Testis (tissue), 3 donors: ENCODE data around the gene TATDN2. TPM values are rescaled to one million over a fixed set of nuclear protein-coding genes. Genes with fewer than 3 reads are reported as not detected.
A peak's percentile ranks its signal among the peaks of the same experiment; 100 is the strongest.

Experiments used
- DNase-seq: peaks from one replicate; pipeline ENCODE4 v3.0.0-alpha.2; 2019
- H3K27ac ChIP-seq, 2 donors: fragments of 200-600 bp; sonication (generic); one replicate each; pipeline ENCODE4 v1.5.1; 2019
- H3K27me3 ChIP-seq: fragments of 200-600 bp; sonication (generic); one replicate; pipeline ENCODE4 v1.5.1; 2019
- H3K36me3 ChIP-seq: fragments of 200-600 bp; sonication (generic); one replicate; pipeline ENCODE4 v1.5.1; 2017; ENCODE audit warnings: low read depth; ENCODE audit errors: missing control alignments
- H3K4me1 ChIP-seq: fragments of 200-600 bp; sonication (generic); one replicate; pipeline ENCODE4 v1.5.1; 2019
- H3K4me3 ChIP-seq, 2 donors: fragments of 200-600 bp; sonication (generic); one replicate each; pipeline ENCODE4 v1.5.1; 2017 to 2019
- H3K9me3 ChIP-seq: fragments of 200-600 bp; sonication (generic); one replicate; pipeline ENCODE4 v1.5.1; 2017
- POLR2A ChIP-seq: fragments of 450-650 bp; IDR thresholded peaks from one replicate; pipeline ENCODE4 v1.6.1; 2017; ENCODE audit warnings: antibody characterized with exemption, mild to moderate bottlenecking, moderate library complexity
- WGBS, 2 donors: methylation state at CpG; one replicate each; pipeline ENCODE4 v1.1.5; 2018; 5-methylcytosine and 5-hydroxymethylcytosine counted together
- intact Hi-C: fragments of 100-400 bp; cut with DNase I; formaldehyde crosslinking; loops from one replicate; pipeline ENCODE4 v1.15.1; 2023; ENCODE audit warnings: low total_unique reads
- polyA plus RNA-seq: library from polyadenylated mRNA; stranded (reverse); fragments of 350-450 nt; fragmentation: Illumina TruSeq; extraction: RNeasy Lipid Tissue Mini Kit (QIAGEN cat#74804); gene quantifications from one replicate; pipeline ENCODE4 v1.2.3, GENCODE V29; 2014; ENCODE audit warnings: low read depth, low replicate concordance; ENCODE audit not compliant: insufficient read depth
- total RNA-seq, 2 donors: library from RNA; depleted of rRNA; stranded (reverse); fragments of >200 nt; gene quantifications; one replicate each; pipeline ENCODE4 v1.2.3, GENCODE V29; 2016
- TF ChIP-seq, protein P1 (sequence below), 3 experiments: fragments of 450-650 bp in 2 of 3; fragments of 200-600 bp in 1 of 3; sonication (generic) in 1 of 3; IDR thresholded peaks; one replicate each; pipeline ENCODE4 v1.5.1; 2016 to 2019; ENCODE audit warnings: antibody characterized with exemption in 3 of 3, mild to moderate bottlenecking in 2 of 3, moderate library complexity in 1 of 3

The TATDN2 gene
- total and polyA plus RNA-seq, 3 donors from 2014 or later: 19.8 to 24.3 (median 21.3) TPM

DNA sequence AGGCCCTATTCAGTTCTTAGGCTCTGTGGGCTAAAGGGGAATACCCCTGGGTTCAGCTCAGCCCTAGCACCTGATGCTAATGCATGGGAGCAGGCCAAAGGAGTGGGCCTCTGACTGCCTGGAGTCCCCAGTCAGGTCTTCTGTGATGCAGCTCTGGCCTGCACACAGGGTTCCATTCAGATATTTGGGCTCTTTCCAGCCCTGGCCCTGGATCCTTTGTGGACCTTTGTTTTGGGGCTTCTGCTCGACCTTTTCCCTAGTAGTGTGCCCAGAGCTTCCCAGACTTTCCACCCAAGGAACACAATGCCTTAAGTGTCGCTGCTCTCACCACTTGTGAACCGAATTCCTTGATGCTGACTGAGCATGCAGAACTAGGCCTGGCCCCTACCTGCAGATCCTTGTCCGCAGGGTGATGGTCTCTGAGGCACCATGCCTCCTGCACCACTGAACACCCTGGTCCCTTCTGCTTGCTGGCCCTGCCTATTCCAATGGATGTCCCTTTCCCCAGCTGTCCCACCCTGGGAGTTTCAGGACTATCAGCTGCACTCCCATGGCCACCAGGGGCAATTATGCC, 67.6 kb downstream of the TATDN2 start:
- intact Hi-C loops: no loop called here
- Histone ChIP-seq H3K4me1 (peaks cover 11% of the 10 kb centered on the region), H3K36me3 (peaks cover 4% of the 10 kb centered on the region), H3K27me3 (no peaks in the 10 kb centered on the region), H3K4me3 (no peak overlapping the region), H3K9me3 (no peaks in the 10 kb centered on the region), H3K27ac (no peak overlapping the region)
- no peak for TF ChIP-seq POLR2A
- TF ChIP-seq, protein P1, sequence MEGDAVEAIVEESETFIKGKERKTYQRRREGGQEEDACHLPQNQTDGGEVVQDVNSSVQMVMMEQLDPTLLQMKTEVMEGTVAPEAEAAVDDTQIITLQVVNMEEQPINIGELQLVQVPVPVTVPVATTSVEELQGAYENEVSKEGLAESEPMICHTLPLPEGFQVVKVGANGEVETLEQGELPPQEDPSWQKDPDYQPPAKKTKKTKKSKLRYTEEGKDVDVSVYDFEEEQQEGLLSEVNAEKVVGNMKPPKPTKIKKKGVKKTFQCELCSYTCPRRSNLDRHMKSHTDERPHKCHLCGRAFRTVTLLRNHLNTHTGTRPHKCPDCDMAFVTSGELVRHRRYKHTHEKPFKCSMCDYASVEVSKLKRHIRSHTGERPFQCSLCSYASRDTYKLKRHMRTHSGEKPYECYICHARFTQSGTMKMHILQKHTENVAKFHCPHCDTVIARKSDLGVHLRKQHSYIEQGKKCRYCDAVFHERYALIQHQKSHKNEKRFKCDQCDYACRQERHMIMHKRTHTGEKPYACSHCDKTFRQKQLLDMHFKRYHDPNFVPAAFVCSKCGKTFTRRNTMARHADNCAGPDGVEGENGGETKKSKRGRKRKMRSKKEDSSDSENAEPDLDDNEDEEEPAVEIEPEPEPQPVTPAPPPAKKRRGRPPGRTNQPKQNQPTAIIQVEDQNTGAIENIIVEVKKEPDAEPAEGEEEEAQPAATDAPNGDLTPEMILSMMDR (IDR thresholded peaks at IDR 0.05): no peak
- no peak for DNase-seq
- WGBS, 2 donors: 85 to 88% methylated on average over 4 of the region's 4 CpGs

DNA sequence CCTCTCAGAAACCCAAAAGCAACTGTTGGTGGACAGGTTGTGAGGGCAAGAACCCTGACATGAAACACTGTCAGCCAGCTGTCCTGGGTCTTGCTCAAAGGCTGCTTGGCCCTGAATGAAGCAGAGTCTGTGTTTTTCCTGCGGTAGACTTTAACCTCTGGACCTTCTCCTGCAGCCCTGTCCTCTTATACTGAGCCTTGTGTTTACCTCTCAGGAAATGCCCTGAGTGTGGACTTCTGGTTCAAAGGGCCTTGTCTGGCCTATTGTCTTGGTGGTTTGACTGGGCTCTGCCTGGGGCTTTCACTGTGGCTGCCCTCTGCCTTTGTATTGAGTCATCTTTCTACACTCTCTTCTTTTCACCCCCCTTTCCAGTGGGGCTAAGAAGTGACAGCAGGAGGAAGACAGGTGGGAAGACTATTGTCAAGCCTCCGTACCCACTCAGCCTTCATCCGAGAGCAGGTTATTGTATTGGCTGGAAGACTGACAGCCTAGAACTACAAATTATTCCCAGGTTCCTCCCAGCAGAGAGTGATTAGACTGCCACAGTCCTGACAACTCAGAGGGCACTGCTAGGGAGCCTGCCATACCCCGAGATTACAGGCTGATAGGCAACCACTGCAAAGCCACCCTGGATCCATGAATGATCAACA, 69.2 kb downstream of the TATDN2 start:
- Histone ChIP-seq H3K4me3 (no peak overlapping the region), H3K9me3 (no peaks in the 10 kb centered on the region), H3K4me1 (peaks cover 11% of the 10 kb centered on the region), H3K36me3 (peaks cover 4% of the 10 kb centered on the region), H3K27ac (no peak overlapping the region), H3K27me3 (no peaks in the 10 kb centered on the region)
- intact Hi-C loops: no loop called here
- WGBS, 2 donors: 83 to 89% methylated on average over 4 of the region's 4 CpGs
- DNase-seq: no peak
- no peak for TF ChIP-seq POLR2A
- TF ChIP-seq, protein P1 (IDR thresholded peaks at IDR 0.05): no peak

DNA sequence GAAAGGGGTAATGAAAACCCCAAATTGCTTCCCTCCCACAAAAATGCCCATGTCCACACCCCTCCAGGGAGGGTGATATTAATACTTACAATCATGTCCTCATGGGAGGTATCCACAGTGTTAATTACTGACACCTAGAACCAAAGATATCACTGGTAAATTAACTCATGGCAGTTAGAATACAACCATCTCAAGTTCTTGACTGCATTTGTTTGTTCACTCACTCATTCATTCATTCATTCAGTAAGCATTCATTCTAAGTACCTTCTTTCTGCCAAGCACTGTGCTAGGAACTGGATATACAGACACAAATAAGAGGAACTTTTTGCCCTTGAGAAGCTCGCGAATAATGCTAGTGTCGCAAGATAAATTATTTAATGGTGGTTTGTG, 69.7 kb downstream of the TATDN2 start:
- H3K27ac ChIP-seq: no peak overlapping the region
- TF ChIP-seq POLR2A: no peak
- TF ChIP-seq, protein P1 (IDR thresholded peaks at IDR 0.05): no peak
- H3K4me3 ChIP-seq: no peak overlapping the region
- no peaks in the 10 kb centered on the region for H3K27me3 ChIP-seq
- peaks cover 11% of the 10 kb centered on the region for H3K4me1 ChIP-seq
- 91 to 99% methylated on average over 3 of the region's 3 CpGs for WGBS, 2 donors
- H3K36me3 ChIP-seq: peaks cover 4% of the 10 kb centered on the region
- no peak for DNase-seq
- intact Hi-C loops: no loop called here
- H3K9me3 ChIP-seq: no peaks in the 10 kb centered on the region

DNA sequence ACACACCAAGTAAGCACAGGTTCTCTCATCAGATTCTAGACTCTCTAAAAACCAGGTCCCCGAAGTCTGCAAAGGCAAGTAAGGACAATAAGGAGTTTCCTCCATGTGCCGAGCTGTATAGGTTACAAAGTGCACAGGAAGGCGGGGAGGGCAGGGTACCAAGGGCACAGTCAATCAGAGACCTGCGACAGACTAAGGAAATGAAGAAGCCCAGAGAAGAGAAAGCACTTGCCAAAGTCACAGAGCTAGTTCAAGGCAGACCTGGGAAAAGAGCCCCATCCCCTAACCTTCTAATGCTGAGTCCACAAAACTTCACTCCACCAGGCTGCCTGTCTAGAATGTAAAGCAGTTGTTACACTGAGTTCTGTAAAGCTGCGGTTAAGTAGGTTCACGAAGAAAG, 71.0 kb downstream of the TATDN2 start:
- Histone ChIP-seq H3K27ac (no peak overlapping the region), H3K4me3 (no peak overlapping the region), H3K4me1 (peaks cover 11% of the 10 kb centered on the region), H3K27me3 (no peaks in the 10 kb centered on the region), H3K36me3 (peaks cover 4% of the 10 kb centered on the region), H3K9me3 (no peaks in the 10 kb centered on the region)
- intact Hi-C loops: no loop called here
- no peak for TF ChIP-seq POLR2A
- TF ChIP-seq, protein P1 (IDR thresholded peaks at IDR 0.05): no peak
- no peak for DNase-seq
- WGBS, 2 donors: 63 to 66% methylated on average over 6 of the region's 6 CpGs

DNA sequence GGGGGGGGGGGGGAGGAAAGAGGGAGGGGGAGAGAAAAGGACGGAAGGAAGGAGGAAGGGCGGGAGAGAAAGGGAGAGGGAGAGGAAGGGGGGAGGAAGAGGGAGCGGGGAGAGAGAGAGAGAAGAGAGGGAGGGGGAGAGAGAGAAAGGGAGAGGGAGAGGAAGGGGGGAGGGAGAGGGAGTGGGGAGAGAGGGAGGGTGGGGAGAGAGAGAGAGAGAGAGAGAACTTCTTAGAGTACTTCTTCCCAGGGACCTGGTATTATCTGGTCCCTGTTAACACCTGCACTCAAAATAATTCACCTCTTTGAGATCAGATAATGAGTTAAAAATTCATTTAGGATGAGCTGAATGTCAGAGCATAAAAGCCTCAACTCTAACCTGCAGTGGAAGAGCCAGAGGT, 71.5 kb downstream of the TATDN2 start:
- TF ChIP-seq POLR2A: no peak
- DNase-seq: no peak
- 0 to 8% methylated on average over 2 to 3 of the region's 3 CpGs for whole genome bisulfite sequencing, 2 donors
- Histone ChIP-seq H3K27ac (peak overlapping the region in 1 of 2 donors; percentile 71), H3K36me3 (peaks cover 4% of the 10 kb centered on the region), H3K4me3 (peak overlapping the region; percentile 81 to 97), H3K4me1 (peaks cover 11% of the 10 kb centered on the region), H3K27me3 (no peaks in the 10 kb centered on the region), H3K9me3 (no peaks in the 10 kb centered on the region)
- intact Hi-C loops: no loop called here
